Subcutaneous abdominal adipose tissue (tissue), 5 donors: ENCODE data around the gene EPHB2.

Experiments
- H3K27ac ChIP-seq: one replicate; pipeline ENCODE4 v1.7.0; 2013; ENCODE audit warnings: low read depth, mild to moderate bottlenecking, inconsistent platforms, low read length, moderate library complexity
- H3K27me3 ChIP-seq, 5 donors: one replicate each; pipeline ENCODE4 v1.7.0; 2013; ENCODE audit warnings: low read length in 5 of 5, inconsistent platforms in 1 of 5; ENCODE audit not compliant: control insufficient read depth in 5 of 5, insufficient read depth in 4 of 5
- H3K36me3 ChIP-seq, 5 donors: one replicate each; pipeline ENCODE4 v1.7.0; 2013; ENCODE audit warnings: low read length in 5 of 5; ENCODE audit not compliant: control insufficient read depth in 5 of 5, insufficient read depth in 5 of 5
- H3K4me1 ChIP-seq, 5 donors: one replicate each; pipeline ENCODE4 v1.7.0; 2013; ENCODE audit warnings: low read length in 5 of 5, mild to moderate bottlenecking in 3 of 5, moderate library complexity in 1 of 5; ENCODE audit not compliant: control insufficient read depth in 5 of 5, insufficient read depth in 5 of 5
- H3K4me3 ChIP-seq, 5 donors: one replicate each; pipeline ENCODE4 v1.7.0; 2013; ENCODE audit warnings: low read length in 5 of 5, low read depth in 1 of 5
- H3K9ac ChIP-seq, 5 donors: one replicate each; pipeline ENCODE4 v1.7.0; 2013; ENCODE audit warnings: low read length in 5 of 5, mild to moderate bottlenecking in 4 of 5, moderate library complexity in 3 of 5
- H3K9me3 ChIP-seq, 5 donors: one replicate each; pipeline ENCODE4 v1.7.0; 2013; ENCODE audit warnings: low read length in 5 of 5; ENCODE audit not compliant: control insufficient read depth in 5 of 5
- donor health status: healthy.
- donor health status: healthy.
- donor health status: healthy.
- donor health status: healthy.
- donor health status: healthy.

EPHB2 gene

GRCh38 chr1:22957066-22957465, 246.4 kb downstream of the EPHB2 start:
- Histone ChIP-seq H3K4me1 (peaks cover 0 to 4% (median 2%) of the 10 kb centered on the region in 5 donors), H3K27ac (no peak overlapping the region), H3K9me3 (no peaks in the 10 kb centered on the region), H3K27me3 (peaks cover 14 to 31% (median 17%) of the 10 kb centered on the region in 5 donors), H3K9ac (no peak overlapping the region), H3K36me3 (no peaks in the 10 kb centered on the region), H3K4me3 (no peak overlapping the region)

DNA sequence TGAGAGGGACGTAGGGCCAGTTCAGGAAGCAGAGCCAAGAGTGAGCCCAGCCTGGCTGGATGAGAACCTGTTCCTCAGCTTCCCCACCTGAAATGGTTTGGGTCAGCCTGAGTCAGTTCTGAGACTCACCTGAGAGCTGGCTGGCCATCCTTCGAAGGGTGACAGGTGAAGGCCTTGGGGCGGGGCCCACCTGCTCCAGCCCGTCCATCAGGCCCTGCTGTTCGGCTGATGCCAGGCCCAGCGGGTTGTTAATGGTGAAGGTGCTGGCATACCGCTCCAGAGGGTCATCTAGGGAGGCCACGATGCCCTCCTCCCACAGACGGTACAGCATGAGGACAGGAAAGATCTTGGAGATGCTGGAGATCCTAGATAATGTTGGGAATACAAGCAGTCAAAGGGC, 247.9 kb downstream of the EPHB2 start:
- Histone ChIP-seq H3K4me1 (no peaks in the 10 kb centered on the region), H3K4me3 (no peak overlapping the region), H3K27me3 (peaks cover 4 to 25% (median 8%) of the 10 kb centered on the region in 5 donors), H3K36me3 (no peaks in the 10 kb centered on the region), H3K9me3 (no peaks in the 10 kb centered on the region), H3K27ac (no peak overlapping the region), H3K9ac (no peak overlapping the region)

GRCh38 chr1:22959545-22960360, 249.1 kb downstream of the EPHB2 start:
- peaks cover 0 to 15% (median 4%) of the 10 kb centered on the region in 5 donors for H3K27me3 ChIP-seq
- no peak overlapping the region for H3K9ac ChIP-seq
- no peak overlapping the region for H3K27ac ChIP-seq
- H3K36me3 ChIP-seq, result no peaks in the 10 kb centered on the region
- H3K4me1 ChIP-seq, result no peaks in the 10 kb centered on the region
- H3K4me3 ChIP-seq, result no peak overlapping the region
- H3K9me3 ChIP-seq, result no peaks in the 10 kb centered on the region

DNA sequence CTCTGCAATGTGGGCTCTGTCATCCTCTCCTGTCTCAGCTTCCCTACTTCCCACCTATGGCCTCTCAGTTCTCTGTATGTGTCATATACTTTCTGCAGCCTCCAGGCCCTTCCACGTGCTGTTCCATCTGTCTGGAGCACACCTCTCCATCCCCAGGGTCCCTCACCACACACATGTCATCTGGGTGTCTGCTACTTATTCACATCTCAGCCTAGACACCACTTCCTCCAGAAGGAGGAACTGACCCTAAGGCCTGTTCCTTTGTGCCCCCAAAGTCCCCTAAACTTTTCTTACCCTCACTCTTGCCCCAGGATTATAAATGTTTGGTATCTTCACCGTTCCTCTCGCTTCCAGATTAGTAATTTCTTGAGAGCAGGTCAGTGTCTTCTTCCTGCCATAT, 251.9 kb downstream of the EPHB2 start:
- Histone ChIP-seq H3K36me3 (no peaks in the 10 kb centered on the region), H3K9me3 (peaks cover 0 to 10% (median 7%) of the 10 kb centered on the region in 5 donors), H3K4me3 (no peak overlapping the region), H3K9ac (no peak overlapping the region), H3K27ac (no peak overlapping the region), H3K27me3 (peaks cover 0 to 16% (median 7%) of the 10 kb centered on the region in 5 donors), H3K4me1 (no peaks in the 10 kb centered on the region)

DNA sequence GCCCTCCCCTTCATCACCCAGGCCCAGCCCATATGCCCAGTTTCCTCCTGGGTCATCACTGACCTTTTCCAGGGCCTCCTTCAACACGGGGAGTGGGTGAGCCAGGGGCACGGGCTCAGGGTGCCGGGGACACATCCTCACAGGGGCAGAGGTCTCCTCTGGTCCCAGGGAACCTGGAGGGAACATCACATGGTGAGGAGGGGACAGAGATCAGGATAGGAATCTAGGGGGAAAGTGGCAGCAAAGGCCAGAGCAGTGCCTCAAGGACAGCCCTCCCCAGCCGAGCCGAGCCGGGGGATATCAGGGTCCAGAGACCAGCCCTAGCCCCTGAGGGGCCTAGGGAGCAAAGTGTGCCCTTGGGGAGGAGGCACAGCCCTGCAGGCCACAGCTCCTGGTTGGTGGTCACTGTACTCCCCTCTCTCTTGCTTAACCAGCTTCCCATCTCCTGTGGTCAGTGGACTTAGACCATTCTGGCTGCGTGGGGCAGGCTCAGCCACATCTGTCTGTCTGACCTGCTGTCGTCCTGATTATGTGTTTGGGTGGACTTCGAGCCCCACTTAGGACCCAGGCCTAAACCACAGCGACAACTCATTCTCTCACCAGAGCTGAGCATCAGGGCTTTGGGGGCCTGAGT, 252.5 kb downstream of the EPHB2 start:
- H3K4me1 ChIP-seq, result no peaks in the 10 kb centered on the region
- H3K9me3 ChIP-seq, result peaks cover 0 to 10% (median 7%) of the 10 kb centered on the region in 5 donors
- H3K36me3 ChIP-seq, result no peaks in the 10 kb centered on the region
- H3K27ac ChIP-seq, result no peak overlapping the region
- peaks cover 0 to 16% (median 7%) of the 10 kb centered on the region in 5 donors for H3K27me3 ChIP-seq
- H3K4me3 ChIP-seq, result no peak overlapping the region
- no peak overlapping the region for H3K9ac ChIP-seq

GRCh38 chr1:22966309-22966708, 255.7 kb downstream of the EPHB2 start:
- Histone ChIP-seq H3K4me1 (no peaks in the 10 kb centered on the region), H3K4me3 (no peak overlapping the region), H3K27ac (no peak overlapping the region), H3K9me3 (peaks cover 0 to 10% (median 7%) of the 10 kb centered on the region in 5 donors), H3K27me3 (peaks cover 4 to 27% (median 15%) of the 10 kb centered on the region in 5 donors), H3K36me3 (no peaks in the 10 kb centered on the region), H3K9ac (no peak overlapping the region)

DNA sequence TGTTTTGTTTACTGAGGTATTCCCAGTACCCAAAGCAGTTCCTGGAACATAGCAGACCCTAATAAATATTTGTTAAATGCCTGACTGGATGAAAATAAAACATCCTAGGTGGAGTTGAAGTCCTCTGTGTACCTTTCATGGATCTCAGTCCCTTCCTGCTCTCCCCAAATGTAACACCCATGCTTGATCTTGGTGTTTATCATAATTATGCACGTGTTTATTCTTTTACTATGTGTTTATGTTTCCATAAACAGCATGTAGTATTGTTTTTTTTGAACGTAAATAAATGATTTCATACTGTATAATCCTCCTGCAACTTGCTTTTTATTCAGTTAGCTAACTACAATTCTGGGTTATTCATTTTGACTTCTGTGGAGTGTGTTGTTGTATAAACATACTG, 257.2 kb downstream of the EPHB2 start:
- Histone ChIP-seq H3K9me3 (peaks cover 0 to 10% (median 7%) of the 10 kb centered on the region in 5 donors), H3K27me3 (peaks cover 10 to 42% (median 27%) of the 10 kb centered on the region in 5 donors)

DNA sequence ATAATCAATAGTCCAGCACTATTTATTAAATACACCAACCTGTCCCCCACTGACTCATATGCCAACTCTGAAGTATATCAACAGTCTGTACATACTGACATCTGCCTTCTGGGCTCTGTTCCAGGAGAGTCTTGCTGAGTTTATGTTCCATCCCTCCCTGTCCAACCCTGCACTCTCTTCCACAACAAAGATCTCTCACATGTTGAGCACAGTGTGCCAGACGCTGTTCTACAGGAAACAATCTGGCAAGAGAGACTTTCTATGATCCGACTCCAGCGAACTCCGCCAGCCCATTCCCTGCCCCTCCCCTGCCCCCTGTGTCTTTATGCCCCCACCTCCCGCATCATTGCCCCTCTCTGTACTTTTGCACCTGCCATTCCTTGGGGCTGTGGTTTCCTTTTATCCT, 258.7 kb downstream of the EPHB2 start:
- no peak overlapping the region for H3K27ac ChIP-seq
- H3K36me3 ChIP-seq, result no peaks in the 10 kb centered on the region
- H3K9ac ChIP-seq, result no peak overlapping the region
- H3K27me3 ChIP-seq, result peaks cover 12 to 46% (median 28%) of the 10 kb centered on the region in 5 donors
- H3K4me1 ChIP-seq, result no peaks in the 10 kb centered on the region
- peaks cover 0 to 10% (median 7%) of the 10 kb centered on the region in 5 donors for H3K9me3 ChIP-seq
- no peak overlapping the region for H3K4me3 ChIP-seq

More for the DNA sequence above, 257.2 kb downstream of the EPHB2 start:
- H3K9ac ChIP-seq, result no peak overlapping the region
- H3K36me3 ChIP-seq, result no peaks in the 10 kb centered on the region
- no peak overlapping the region for H3K27ac ChIP-seq
- no peak overlapping the region for H3K4me3 ChIP-seq
- H3K4me1 ChIP-seq, result no peaks in the 10 kb centered on the region

DNA sequence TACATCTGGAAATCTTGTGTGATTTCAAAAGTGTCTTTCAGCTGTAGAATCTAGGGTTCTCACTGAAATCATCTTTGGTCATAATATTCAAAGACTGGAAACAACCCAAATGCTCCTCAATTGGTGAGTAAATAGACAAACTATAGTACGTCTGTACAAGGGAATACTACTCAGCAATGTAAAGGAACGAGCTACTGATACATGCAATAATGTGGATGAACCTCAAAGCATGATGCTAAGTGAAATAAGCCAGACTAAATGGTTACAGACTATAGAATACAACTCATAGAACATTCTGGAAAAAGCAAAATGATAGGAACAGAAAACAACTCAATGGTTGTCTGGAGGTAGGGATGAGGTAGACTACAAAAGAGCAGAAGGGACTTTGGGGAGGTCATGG, 259.5 kb downstream of the EPHB2 start:
- Histone ChIP-seq H3K36me3 (no peaks in the 10 kb centered on the region), H3K9me3 (peaks cover 0 to 10% (median 7%) of the 10 kb centered on the region in 5 donors), H3K27ac (no peak overlapping the region), H3K9ac (no peak overlapping the region), H3K27me3 (peaks cover 12 to 40% (median 25%) of the 10 kb centered on the region in 5 donors), H3K4me3 (no peak overlapping the region), H3K4me1 (no peaks in the 10 kb centered on the region)
